HEK293T (cell line): ENCODE data around the gene MED26.

Source experiments
- CTCF ChIA-PET: fragments of 350-600 bp; formaldehyde crosslinking; extraction: SDS; loops from one replicate; lab custom pipeline; 2021; ENCODE audit warnings: antibody characterized with exemption, inconsistent platforms; lab: Yijun Ruan, JAX
- POLR2A ChIA-PET: fragments of 350-600 bp; formaldehyde crosslinking; extraction: SDS; loops from one replicate; lab custom pipeline; 2020; ENCODE audit warnings: antibody characterized with exemption, inconsistent platforms; lab: Yijun Ruan, JAX
- DNase-seq: peaks from one replicate; pipeline ENCODE4 v3.0.0; 2012; ENCODE audit warnings: mixed read lengths; ENCODE audit errors: extremely low spot score
- ARNT ChIP-seq: fragments of 450-650 bp; IDR thresholded peaks from 2 replicates; pipeline ENCODE4 v1.6.1; 2017; ENCODE audit warnings: mild to moderate bottlenecking
- BHLHE40 ChIP-seq: fragments of 450-650 bp; IDR thresholded peaks from 2 replicates; pipeline ENCODE4 v1.6.1; 2016; ENCODE audit warnings: mild to moderate bottlenecking, moderate library complexity, borderline replicate concordance
- CTBP1 ChIP-seq: fragments of 450-650 bp; IDR thresholded peaks from 2 replicates; pipeline ENCODE4 v1.6.1; 2016; ENCODE audit warnings: borderline replicate concordance
- ELF4 ChIP-seq: fragments of 450-650 bp; IDR thresholded peaks from 2 replicates; pipeline ENCODE4 v1.6.1; 2017; ENCODE audit warnings: antibody characterized with exemption
- FOXA1 ChIP-seq: fragments of 450-650 bp; IDR thresholded peaks from 2 replicates; pipeline ENCODE4 v1.6.1; 2016; ENCODE audit warnings: mild to moderate bottlenecking
- FOXK2 ChIP-seq: fragments of 450-650 bp; IDR thresholded peaks from 2 replicates; pipeline ENCODE4 v1.6.1; 2016; ENCODE audit warnings: mild to moderate bottlenecking
- FOXM1 ChIP-seq: fragments of 450-650 bp; IDR thresholded peaks from 2 replicates; pipeline ENCODE4 v1.6.1; 2017; ENCODE audit warnings: mild to moderate bottlenecking, borderline replicate concordance
- HDGF ChIP-seq: fragments of 450-650 bp; IDR thresholded peaks from 2 replicates; pipeline ENCODE4 v1.6.1; 2017; ENCODE audit warnings: antibody characterized with exemption, borderline replicate concordance
- L3MBTL2 ChIP-seq: fragments of 450-650 bp; conservative IDR thresholded peaks from 2 replicates; pipeline ENCODE4 v1.6.1; 2016; ENCODE audit warnings: mild to moderate bottlenecking
- LEF1 ChIP-seq: fragments of 450-650 bp; IDR thresholded peaks from 2 replicates; pipeline ENCODE4 v1.6.1; 2017; ENCODE audit warnings: mild to moderate bottlenecking, borderline replicate concordance
- NFRKB ChIP-seq: fragments of 450-650 bp; IDR thresholded peaks from 2 replicates; pipeline ENCODE4 v1.6.1; 2016; ENCODE audit warnings: mild to moderate bottlenecking, moderate library complexity
- PKNOX1 ChIP-seq: fragments of 450-650 bp; IDR thresholded peaks from 2 replicates; pipeline ENCODE4 v1.6.1; 2016
- SP1 ChIP-seq: fragments of 450-650 bp; IDR thresholded peaks from 2 replicates; pipeline ENCODE4 v1.6.1; 2017
- SUZ12 ChIP-seq: fragments of 450-650 bp; IDR thresholded peaks from 2 replicates; pipeline ENCODE4 v1.6.1; 2016; ENCODE audit warnings: mild to moderate bottlenecking
- TARDBP ChIP-seq: fragments of 450-650 bp; IDR thresholded peaks from 2 replicates; pipeline ENCODE4 v1.6.1; 2016
- ZNF384 ChIP-seq: fragments of 450-650 bp; IDR thresholded peaks from 2 replicates; pipeline ENCODE4 v1.6.1; 2016

Gene MED26

GRCh38 chr19:16605553-16605994 lies 22.4 kb downstream of the MED26 start:
- no peak for DNase-seq
- ChIA-PET POLR2A (no interaction called here), CTCF (no interaction called here)
- no peak for TF ChIP-seq ARNT

GRCh38 chr19:16605115-16605514 lies 22.9 kb downstream of the MED26 start:
- ChIA-PET POLR2A (no interaction called here), CTCF (no interaction called here)
- no peak for DNase-seq
- TF ChIP-seq BHLHE40 (no peak), LEF1 (no peak), NFRKB (no peak), FOXA1 (no peak), SP1 (no peak), SUZ12 (no peak), CTBP1 (no peak), TARDBP (no peak), ARNT (no peak), L3MBTL2 (no peak), FOXM1 (no peak), HDGF (no peak)

GRCh38 chr19:16604615-16605014 lies 23.4 kb downstream of the MED26 start:
- no peak for TF ChIP-seq ZNF384
- CTCF ChIA-PET: no interaction called here

GRCh38 chr19:16603090-16603489 lies 24.9 kb downstream of the MED26 start:
- TF ChIP-seq ZNF384: no peak
- TF ChIP-seq FOXM1: no peak
- TF ChIP-seq L3MBTL2: no peak
- no peak for TF ChIP-seq CTBP1
- no peak for TF ChIP-seq TARDBP
- no peak for TF ChIP-seq HDGF
- TF ChIP-seq FOXK2: no peak
- no peak for TF ChIP-seq PKNOX1
- no peak for TF ChIP-seq ARNT
- no peak for TF ChIP-seq NFRKB
- DNase-seq: no peak
- ChIA-PET POLR2A (interaction anchor here (0.6 kb wide), 1 partner anchor 15 kb away, joined by 3 read pairs; no protein-coding TSS in a partner anchor), CTCF (no interaction called here)

More at GRCh38 chr19:16604615-16605014, 23.4 kb downstream of the MED26 start:
- POLR2A ChIA-PET: no interaction called here
- no peak for DNase-seq

GRCh38 chr19:16601378-16602052 lies 26.5 kb downstream of the MED26 start:
- TF ChIP-seq PKNOX1: no peak
- no peak for TF ChIP-seq ARNT
- TF ChIP-seq FOXK2: no peak
- TF ChIP-seq TARDBP: no peak
- TF ChIP-seq LEF1: no peak
- TF ChIP-seq FOXM1: no peak
- CTCF ChIA-PET: no interaction called here
- POLR2A ChIA-PET: interaction anchor here (0.7 to 0.9 kb wide), 2 partner anchors 8 to 59 kb away, joined by 3 read pairs; no protein-coding TSS in a partner anchor
- no peak for DNase-seq

GRCh38 chr19:16600824-16601223 lies 27.2 kb downstream of the MED26 start:
- no peak for TF ChIP-seq PKNOX1
- TF ChIP-seq ZNF384: 0 out of 2 replicates have a peak, but pooled peaks have one; percentile 25
- TF ChIP-seq L3MBTL2: no peak
- TF ChIP-seq SP1: no peak
- no peak for TF ChIP-seq ARNT
- no peak for TF ChIP-seq CTBP1
- CTCF ChIA-PET: interaction anchor here (1.0 kb wide), 1 partner anchor 22 kb away, joined by 5 read pairs; no protein-coding TSS in a partner anchor
- DNase-seq: no peak
- POLR2A ChIA-PET: interaction anchor here (0.9 kb wide), 1 partner anchor 58 kb away, joined by 3 read pairs; no protein-coding TSS in a partner anchor

- ChIA-PET CTCF (interaction anchor here (1.0 kb wide), 1 partner anchor 21 kb away, joined by 5 read pairs; no protein-coding TSS in a partner anchor), POLR2A (no interaction called here)
- TF ChIP-seq L3MBTL2: no peak
- no peak for TF ChIP-seq SP1
- TF ChIP-seq FOXM1: no peak
- no peak for TF ChIP-seq BHLHE40
- TF ChIP-seq ELF4: no peak
- no peak for TF ChIP-seq NFRKB
- TF ChIP-seq FOXA1: no peak
- no peak for DNase-seq
Observed at GRCh38 chr19:16599655-16600346, 28.2 kb downstream of the MED26 start.
